Caco-2 (cell line): Measurements from ENCODE around the gene CCDC87. TPM values are rescaled to one million over a fixed set of nuclear protein-coding genes. Genes with fewer than 3 reads are reported as not detected.

Experiments used
- BruUV-seq: library from RNA; stranded (reverse); fragments of 400-500 nt; replicated peaks from 2 replicates; lab custom pipeline; 2021; lab: Mats Ljungman, UMichigan
- CTCF ChIA-PET: fragments of 300-600 bp; sonication (Branson Sonifier 250); formaldehyde crosslinking; loops from one replicate; lab custom pipeline; 2022; ENCODE audit warnings: antibody characterized with exemption; lab: Charles Lee
- POLR2A ChIA-PET: fragments of 300-600 bp; sonication (Branson Sonifier 250); formaldehyde crosslinking; loops from one replicate; lab custom pipeline; 2022; ENCODE audit warnings: antibody characterized with exemption; lab: Charles Lee
- DNase-seq, 2 experiments: peaks; one replicate each; pipeline versions ENCODE4 v3.0.0 to v3.0.0-alpha.2; 2020 to 2022
- H3K27me3 ChIP-seq: replicated peaks from 2 replicates; pipeline ENCODE4 v1.6.0; 2011; ENCODE audit warnings: low read length; ENCODE audit not compliant: control insufficient read depth, insufficient read depth
- H3K36me3 ChIP-seq: 2 replicates; pipeline ENCODE4 v1.5.1; 2011; ENCODE audit warnings: low read length; ENCODE audit not compliant: control insufficient read depth, insufficient read depth
- H3K4me1 ChIP-seq: fragments of 250-450 bp; sonication (Bioruptor Pico); 2 replicates; pipeline ENCODE4 v1.5.1; 2020; ENCODE audit warnings: mild to moderate bottlenecking
- H3K4me3 ChIP-seq: 2 replicates; pipeline ENCODE4 v1.5.1; 2011; ENCODE audit warnings: low read depth, mild to moderate bottlenecking, control low read depth, low read length
- H3K9me3 ChIP-seq: fragments of 250-450 bp; sonication (Bioruptor Pico); 2 replicates; pipeline ENCODE4 v1.5.1; 2020; ENCODE audit warnings: mild to moderate bottlenecking, moderate library complexity
- H3K27ac Mint-ChIP-seq: one replicate; pipeline ENCODE4 v1.8.0; 2022; ENCODE audit warnings: mixed read lengths; ENCODE audit not compliant: unreplicated experiment
- H3K27me3 Mint-ChIP-seq: one replicate; pipeline ENCODE4 v1.8.0; 2022; ENCODE audit warnings: mixed read lengths; ENCODE audit not compliant: insufficient read depth, unreplicated experiment
- H3K36me3 Mint-ChIP-seq: one replicate; pipeline ENCODE4 v1.8.0; 2022; ENCODE audit warnings: mild to moderate bottlenecking, mixed read lengths; ENCODE audit not compliant: insufficient read depth, unreplicated experiment
- H3K4me1 Mint-ChIP-seq: one replicate; pipeline ENCODE4 v1.8.0; 2022; ENCODE audit warnings: low read depth, mixed read lengths; ENCODE audit not compliant: unreplicated experiment
- H3K4me3 Mint-ChIP-seq: one replicate; pipeline ENCODE4 v1.8.0; 2022; ENCODE audit warnings: mild to moderate bottlenecking, moderate library complexity, mixed read lengths; ENCODE audit not compliant: unreplicated experiment
- H3K9me3 Mint-ChIP-seq: one replicate; pipeline ENCODE4 v1.8.0; 2022; ENCODE audit warnings: mixed read lengths; ENCODE audit not compliant: unreplicated experiment
- intact Hi-C: fragments of 100-400 bp; cut with micrococcal nuclease; formaldehyde crosslinking; loops from one replicate; pipeline ENCODE4 v1.10.0; 2022; ENCODE audit not compliant: unreplicated experiment
- total RNA-seq: library from RNA; stranded (reverse); gene quantifications from 2 replicates; pipeline ENCODE4 v1.2.3, GENCODE V29; 2022
- TF ChIP-seq, protein P1 (sequence below), 2 experiments: fragments of 200-600 bp in 1 of 2; IDR thresholded peaks; 1 replicate in 1 of 2; 2 replicates in 1 of 2; pipeline versions ENCODE4 v1.5.1 to v1.8.0; 2011 to 2022; ENCODE audit warnings: antibody characterized with exemption in 1 of 2, control low read depth in 1 of 2, inconsistent platforms in 1 of 2, low read depth in 1 of 2, low read length in 1 of 2, mild to moderate bottlenecking in 1 of 2, moderate library complexity in 1 of 2; ENCODE audit not compliant: insufficient read depth in 1 of 2, severe bottlenecking in 1 of 2, unreplicated experiment in 1 of 2

The CCDC87 gene
- total RNA-seq, 1 experiment from 2014 or later = 1.0 TPM

DNA sequence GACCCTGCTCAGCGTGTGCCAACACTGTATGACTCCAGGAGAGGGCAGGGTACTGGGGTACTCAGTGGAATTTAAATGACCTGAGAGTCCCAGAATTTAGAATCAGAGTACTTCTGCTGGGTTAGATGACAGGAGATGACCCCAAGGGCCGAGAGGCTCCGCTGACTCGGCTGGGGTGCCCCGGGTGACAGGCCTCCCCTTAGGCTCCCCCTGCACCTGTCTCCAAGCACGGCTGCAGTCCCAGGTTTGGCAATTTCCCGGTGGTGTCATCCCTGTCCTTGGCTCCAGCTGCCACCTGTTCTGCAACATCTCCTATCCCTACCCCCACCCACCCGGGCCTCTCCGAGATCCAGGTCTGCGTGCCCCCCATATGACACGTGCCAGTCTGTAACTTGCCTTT, 44.8 kb downstream of the CCDC87 start:
- H3K4me1 ChIP-seq = peaks cover 30% of the 10 kb centered on the region
- BruUV-seq = no TSS peak
- CTCF ChIA-PET = no interaction called here

DNA sequence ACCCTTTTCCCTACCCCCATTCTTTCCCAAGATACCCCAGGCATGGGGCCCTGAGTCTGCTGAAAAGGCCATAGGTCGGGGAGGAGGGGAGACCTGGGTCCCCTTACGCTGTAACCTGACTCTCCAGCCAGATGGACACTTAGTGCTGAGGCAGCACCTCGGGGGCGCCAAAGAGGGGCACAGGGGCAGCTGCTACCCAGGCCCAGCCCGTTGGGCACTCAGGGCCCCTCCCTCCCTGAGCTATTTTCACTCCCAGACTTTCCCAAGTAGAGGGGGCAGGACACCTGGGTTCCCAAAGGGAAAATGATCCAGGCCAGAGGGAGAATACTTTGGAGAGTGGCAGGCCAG, 45.2 kb downstream of the CCDC87 start:
- no peaks in the 10 kb centered on the region for H3K27me3 Mint-ChIP-seq
- H3K9me3 Mint-ChIP-seq = no peaks in the 10 kb centered on the region
- TF ChIP-seq, protein P1, sequence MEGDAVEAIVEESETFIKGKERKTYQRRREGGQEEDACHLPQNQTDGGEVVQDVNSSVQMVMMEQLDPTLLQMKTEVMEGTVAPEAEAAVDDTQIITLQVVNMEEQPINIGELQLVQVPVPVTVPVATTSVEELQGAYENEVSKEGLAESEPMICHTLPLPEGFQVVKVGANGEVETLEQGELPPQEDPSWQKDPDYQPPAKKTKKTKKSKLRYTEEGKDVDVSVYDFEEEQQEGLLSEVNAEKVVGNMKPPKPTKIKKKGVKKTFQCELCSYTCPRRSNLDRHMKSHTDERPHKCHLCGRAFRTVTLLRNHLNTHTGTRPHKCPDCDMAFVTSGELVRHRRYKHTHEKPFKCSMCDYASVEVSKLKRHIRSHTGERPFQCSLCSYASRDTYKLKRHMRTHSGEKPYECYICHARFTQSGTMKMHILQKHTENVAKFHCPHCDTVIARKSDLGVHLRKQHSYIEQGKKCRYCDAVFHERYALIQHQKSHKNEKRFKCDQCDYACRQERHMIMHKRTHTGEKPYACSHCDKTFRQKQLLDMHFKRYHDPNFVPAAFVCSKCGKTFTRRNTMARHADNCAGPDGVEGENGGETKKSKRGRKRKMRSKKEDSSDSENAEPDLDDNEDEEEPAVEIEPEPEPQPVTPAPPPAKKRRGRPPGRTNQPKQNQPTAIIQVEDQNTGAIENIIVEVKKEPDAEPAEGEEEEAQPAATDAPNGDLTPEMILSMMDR (IDR thresholded peaks at IDR 0.05; ENCODE audit: insufficient read depth in 1 of 2, low read depth in 1 of 2, low read length in 1 of 2, severe bottlenecking in 1 of 2, unreplicated experiment in 1 of 2) = no peak
- no peak overlapping the region for H3K4me3 Mint-ChIP-seq
- H3K4me1 Mint-ChIP-seq = peaks cover 15% of the 10 kb centered on the region
- Histone ChIP-seq H3K36me3 (no peaks in the 10 kb centered on the region), H3K9me3 (no peaks in the 10 kb centered on the region), H3K4me1 (peaks cover 30% of the 10 kb centered on the region), H3K4me3 (no peak overlapping the region), H3K27me3 (no peaks in the 10 kb centered on the region)
- peak in 1 of 2 experiments; percentile 50 for DNase-seq
- intact Hi-C loops = loop anchor here (5.0 kb wide), 2 partner anchors 45 to 70 kb away; partner anchors contain the start of genes CCDC87, CCS and RBM14
- no peaks in the 10 kb centered on the region for H3K36me3 Mint-ChIP-seq
- CTCF ChIA-PET = no interaction called here
- no peak overlapping the region for H3K27ac Mint-ChIP-seq
- POLR2A ChIA-PET = no interaction called here
- BruUV-seq = no TSS peak

More for the DNA sequence above, 44.8 kb downstream of the CCDC87 start:
- Mint-ChIP-seq H3K36me3 (no peaks in the 10 kb centered on the region), H3K4me1 (peaks cover 15% of the 10 kb centered on the region), H3K4me3 (no peak overlapping the region), H3K27me3 (no peaks in the 10 kb centered on the region), H3K27ac (no peak overlapping the region), H3K9me3 (no peaks in the 10 kb centered on the region)
- no peaks in the 10 kb centered on the region for H3K36me3 ChIP-seq
- no peaks in the 10 kb centered on the region for H3K9me3 ChIP-seq
- POLR2A ChIA-PET = no interaction called here
- intact Hi-C loops = loop anchor here (5.0 kb wide), 2 partner anchors 44 to 69 kb away; partner anchors contain the start of genes CCDC87, CCS and RBM14
- TF ChIP-seq, protein P1 (IDR thresholded peaks at IDR 0.05; ENCODE audit: insufficient read depth in 1 of 2, low read depth in 1 of 2, low read length in 1 of 2, severe bottlenecking in 1 of 2, unreplicated experiment in 1 of 2) = no peak
- peak in 1 of 2 experiments; percentile 39 for DNase-seq
- no peaks in the 10 kb centered on the region for H3K27me3 ChIP-seq
- no peak overlapping the region for H3K4me3 ChIP-seq

DNA sequence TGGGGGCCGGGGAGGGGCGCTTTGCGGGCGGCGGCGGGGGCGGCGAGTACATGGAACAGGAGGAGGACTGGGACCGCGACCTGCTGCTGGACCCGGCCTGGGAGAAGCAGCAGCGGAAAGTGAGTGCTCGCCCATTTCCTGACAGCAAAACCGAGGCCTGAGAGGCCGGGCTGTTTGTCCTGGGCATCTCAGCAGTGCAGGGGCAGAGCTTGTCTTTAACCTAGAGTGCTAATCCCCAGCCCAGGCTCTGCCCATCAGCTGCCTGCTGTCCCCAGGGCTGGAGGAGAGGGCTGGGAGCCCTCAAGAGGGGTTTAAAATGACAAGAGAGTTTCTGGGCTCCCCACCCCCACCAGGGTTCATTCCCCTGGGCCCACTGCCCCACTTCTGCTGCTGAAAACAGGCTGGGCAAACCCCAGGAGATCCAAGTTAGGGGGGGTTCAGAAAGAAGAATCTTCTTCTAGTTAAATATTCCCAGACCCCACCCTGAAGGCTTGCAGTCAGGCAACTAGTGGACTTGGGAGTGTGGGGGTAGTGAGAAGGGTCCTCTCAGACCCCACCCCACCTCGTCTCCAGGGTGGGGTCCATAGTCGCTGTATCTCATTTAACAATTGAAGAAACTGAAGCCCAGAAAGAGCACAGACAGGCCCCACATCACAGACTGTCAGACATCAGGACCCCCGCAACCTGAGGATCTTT, 45.7 kb downstream of the CCDC87 start:
- peaks cover 15% of the 10 kb centered on the region for H3K4me1 Mint-ChIP-seq
- peaks cover 30% of the 10 kb centered on the region for H3K4me1 ChIP-seq
- TF ChIP-seq, protein P1 (IDR thresholded peaks at IDR 0.05; ENCODE audit: insufficient read depth in 1 of 2, low read depth in 1 of 2, low read length in 1 of 2, severe bottlenecking in 1 of 2, unreplicated experiment in 1 of 2) = no peak
- ChIA-PET CTCF (interaction anchor here (1.1 to 2.2 kb wide), 4 partner anchors 44 to 131 kb away, joined by 3 to 31 read pairs (median 6); partner anchors contain the start of genes DPP3 and RBM4B), POLR2A (interaction anchor here (1.5 to 1.7 kb wide), 3 partner anchors 70 to 109 kb away, joined by 3 to 31 read pairs (median 17); partner anchors contain the start of genes RBM14 and RBM4)
- H3K4me3 ChIP-seq = no peak overlapping the region
- H3K36me3 ChIP-seq = no peaks in the 10 kb centered on the region
- no TSS peak for BruUV-seq
- H3K36me3 Mint-ChIP-seq = peaks cover 4% of the 10 kb centered on the region
- no peaks in the 10 kb centered on the region for H3K27me3 Mint-ChIP-seq
- no peaks in the 10 kb centered on the region for H3K9me3 ChIP-seq
- H3K4me3 Mint-ChIP-seq = no peak overlapping the region
- intact Hi-C loops = loop anchor here (1.0 to 5.0 kb wide), 4 partner anchors 45 to 130 kb away; partner anchors contain the start of genes CCDC87, CCS, DPP3 and RBM14
- no peak overlapping the region for H3K27ac Mint-ChIP-seq
- peak; percentile 26 to 44 for DNase-seq
- no peaks in the 10 kb centered on the region for H3K27me3 ChIP-seq
- H3K9me3 Mint-ChIP-seq = no peaks in the 10 kb centered on the region
